ENCODE results near the gene QPRT.

QPRT gene

GRCh38 chr16:29697391-29697790, 18.4 kb downstream of the QPRT start:
- no peak overlapping the region for H3K4me3 ChIP-seq (ENCODE audit: low read length)
- TF ChIP-seq CTCF (conservative IDR thresholded peaks at IDR 0.05; ENCODE audit: low read length) = no peak
- DNase-seq (ENCODE audit: low read depth) = no peak

GRCh38 chr16:29698042-29698441, 19.1 kb downstream of the QPRT start:
- H3K4me3 ChIP-seq (ENCODE audit: low read length) = no peak overlapping the region
- no peak for TF ChIP-seq CTCF (conservative IDR thresholded peaks at IDR 0.05; ENCODE audit: low read length)
- DNase-seq (ENCODE audit: low read depth) = no peak

GRCh38 chr16:29698484-29699323, 19.7 kb downstream of the QPRT start:
- H3K4me3 ChIP-seq (ENCODE audit: low read length) = no peak overlapping the region
- no peak for DNase-seq (ENCODE audit: low read depth)
- TF ChIP-seq CTCF (conservative IDR thresholded peaks at IDR 0.05; ENCODE audit: low read length) = no peak

GRCh38 chr16:29699324-29700219, 20.6 kb downstream of the QPRT start:
- no peak for DNase-seq (ENCODE audit: low read depth)
- TF ChIP-seq CTCF (conservative IDR thresholded peaks at IDR 0.05; ENCODE audit: low read length) = no peak
- no peak overlapping the region for H3K4me3 ChIP-seq (ENCODE audit: low read length)

GRCh38 chr16:29700253-29700987, 21.4 kb downstream of the QPRT start:
- peak; percentile 89 for TF ChIP-seq CTCF (conservative IDR thresholded peaks at IDR 0.05; ENCODE audit: low read length)
- H3K4me3 ChIP-seq (ENCODE audit: low read length) = no peak overlapping the region
- DNase-seq (ENCODE audit: low read depth) = peak; percentile 86

GRCh38 chr16:29701214-29701555, 22.2 kb downstream of the QPRT start:
- no peak overlapping the region for H3K4me3 ChIP-seq (ENCODE audit: low read length)
- DNase-seq (ENCODE audit: low read depth) = no peak
- TF ChIP-seq CTCF (conservative IDR thresholded peaks at IDR 0.05; ENCODE audit: low read length) = no peak
